Psoas muscle (tissue), 8 donors: ENCODE data around the gene VAV2. TPM values are rescaled to one million over a fixed set of nuclear protein-coding genes. Genes with fewer than 3 reads are reported as not detected.

ENCODE experiments used
- ATAC-seq, 4 donors: fragments of 200-7000 bp; cut with Tn5 transposase; one replicate each; pipeline ENCODE4 v1.9.1; 2020; ENCODE audit warnings: moderate library complexity in 3 of 4, mild to moderate bottlenecking in 2 of 4
- DNase-seq, 2 donors: peaks; one replicate each; pipeline ENCODE4 v3.0.0-alpha.2; 2020
- H3K27ac ChIP-seq: fragments of 200-600 bp; one replicate; pipeline ENCODE4 v1.8.0; 2022
- H3K27me3 ChIP-seq, 3 donors: fragments of 200-600 bp in 1 of 3; one replicate each; pipeline versions ENCODE4 v1.6.1 to v1.8.0; 2013 to 2022; ENCODE audit warnings: low read length in 2 of 3, mild to moderate bottlenecking in 2 of 3, moderate library complexity in 1 of 3; ENCODE audit not compliant: insufficient read depth in 3 of 3
- H3K36me3 ChIP-seq, 2 donors: fragments of 200-600 bp in 1 of 2; one replicate each; pipeline versions ENCODE4 v1.6.1 to v1.8.0; 2013 to 2022; ENCODE audit warnings: low read depth in 1 of 2, mild to moderate bottlenecking in 1 of 2, moderate library complexity in 1 of 2; ENCODE audit not compliant: insufficient read depth in 1 of 2
- H3K4me1 ChIP-seq: fragments of 200-600 bp; one replicate; pipeline ENCODE4 v1.8.0; 2022
- H3K4me3 ChIP-seq: fragments of 200-600 bp; one replicate; pipeline ENCODE4 v1.8.0; 2022; ENCODE audit warnings: mild to moderate bottlenecking
- H3K9me3 ChIP-seq: fragments of 200-600 bp; one replicate; pipeline ENCODE4 v1.8.0; 2022
- CTCF ChIP-seq: fragments of 200-600 bp; IDR thresholded peaks from one replicate; pipeline ENCODE4 v1.8.0; 2022; ENCODE audit warnings: antibody characterized with exemption
- WGBS, 3 donors: extraction: QIAGEN DNeasy Blood & Tissue Kit; methylation state at CpG; one replicate each; pipeline versions ENCODE4 v1.1.6 to v1.1.7; 2013; 5-methylcytosine and 5-hydroxymethylcytosine counted together
- intact Hi-C, 2 donors: fragments of 100-400 bp; cut with DNase I; formaldehyde crosslinking; loops; one replicate each; pipeline versions ENCODE4 v1.11.0 to v1.14.2; 2022
- polyA plus RNA-seq, 3 donors: library from polyadenylated mRNA; stranded (reverse); fragments of 200-250 nt; gene quantifications; one replicate each; pipeline ENCODE4 v1.2.3, GENCODE V29; 2013
- total RNA-seq, 4 donors: library from RNA; stranded (reverse); fragmentation: NEBNext Ultra II Directional in 2 of 4; extraction: Animal tissue kit (Norgen Biotek cat#: 25700) in 2 of 4; gene quantifications; one replicate each; pipeline versions ENCODE4 v1.2.1 to v1.2.4, GENCODE V29; 2021 to 2023
- donor health status: healthy with polysubstance abuse.
- donor health status: DM: no; HTN: no; CAD: no; lungs with moderate emphysema.
- donor health status: Bipolar disorder and iron deficiency.
- donor health status: healthy.
- donor health status: DM: yes; HTN: yes; CAD: no.
- donor health status: DM: no; HTN: no; CAD: no.
- donor health status: DM: no; HTN: no; CAD: no.
- donor health status: DM: yes; HTN: yes; CAD: no.

The VAV2 gene
- total and polyA plus RNA-seq, 7 donors: 0.70 to 2.9 (median 1.4) TPM

DNA sequence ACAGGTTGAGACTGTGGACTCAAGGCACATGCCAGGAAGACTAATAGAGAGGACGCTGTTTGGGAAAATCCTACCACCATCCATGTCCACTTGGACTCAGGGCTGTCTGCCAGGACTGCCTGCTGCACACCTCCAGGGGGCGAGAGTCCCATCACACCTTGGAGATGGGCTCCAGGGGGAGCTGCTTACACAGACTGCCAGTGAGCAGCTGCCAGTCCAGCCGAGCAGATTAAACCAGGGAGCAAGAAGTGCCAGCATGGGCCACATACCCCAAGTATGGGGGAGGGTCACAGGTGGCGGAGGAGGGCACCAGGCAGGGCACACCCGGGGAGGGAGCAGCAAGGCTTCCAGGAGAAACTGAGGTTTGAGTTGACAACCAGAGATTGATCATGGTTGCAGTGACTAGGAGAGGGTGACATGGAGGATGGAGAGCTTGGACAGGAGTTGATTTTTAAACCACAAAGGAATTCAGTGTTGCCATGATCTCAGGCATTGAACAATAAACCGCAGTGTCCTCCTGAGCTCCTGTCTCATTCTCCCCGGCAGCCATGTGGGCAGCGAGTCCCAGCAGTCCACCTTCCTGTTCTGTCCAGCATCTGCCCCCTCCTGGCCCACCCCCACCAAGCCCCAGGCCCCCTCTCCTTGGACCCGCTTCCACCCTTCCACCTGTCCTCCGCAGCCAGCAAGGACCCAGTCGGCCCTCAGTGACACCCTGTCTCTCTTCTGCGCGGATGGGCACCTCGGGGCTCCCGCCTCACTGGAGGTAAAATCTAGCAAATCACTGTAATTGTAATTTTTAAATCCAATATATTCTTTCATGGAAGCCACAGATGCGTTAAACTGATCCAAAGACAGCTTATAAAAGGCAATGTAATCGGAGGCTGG, 3.1 kb upstream of the VAV2 start:
- TF ChIP-seq CTCF: no peak
- intact Hi-C loops: loop anchor here in 1 of 2 donors (2.0 kb wide), 1 partner anchor 202 kb away; no protein-coding TSS in a partner anchor

DNA sequence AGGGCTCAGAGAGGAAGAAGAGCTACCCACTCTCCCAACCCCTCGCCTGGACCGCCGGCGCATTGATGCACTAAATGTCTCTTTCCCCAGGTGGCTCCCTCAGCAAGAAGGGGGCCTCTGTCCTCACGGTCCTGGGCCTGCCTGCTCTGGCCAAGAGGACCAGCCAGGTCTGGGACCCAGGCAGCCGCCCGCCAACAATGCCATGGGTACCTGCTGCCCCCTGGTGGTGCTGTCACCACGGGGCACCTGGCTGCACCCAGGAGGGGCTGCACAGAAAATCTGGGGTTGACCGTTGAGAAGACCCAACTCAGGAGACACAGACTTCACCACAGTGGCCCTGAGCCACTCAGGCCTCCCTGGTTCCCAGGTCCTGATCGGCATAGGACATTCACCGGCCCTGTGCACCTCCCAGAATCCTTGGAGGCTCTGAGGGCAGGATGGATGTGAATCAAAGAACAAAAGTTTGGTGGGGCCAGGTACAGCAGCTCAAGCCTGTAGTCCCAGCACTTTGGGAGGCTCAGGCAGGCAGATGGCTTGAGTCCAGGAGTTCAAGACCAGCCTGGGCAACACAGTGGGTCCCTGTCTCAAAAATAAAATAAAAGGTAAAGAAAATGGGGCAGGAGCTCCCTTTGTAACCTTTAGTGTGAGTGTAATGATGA, 2.4 kb upstream of the VAV2 start:
- H3K27me3 ChIP-seq: peaks cover 0 to 65% (median 4%) of the 10 kb centered on the region in 3 donors
- H3K4me1 ChIP-seq: peaks cover 4% of the 10 kb centered on the region
- WGBS, 3 donors: 4 to 8% (median 8%) methylated on average over 11 of the region's 11 CpGs
- intact Hi-C loops: loop anchor here (1.0 to 5.0 kb wide), 3 partner anchors 108 to 202 kb away; no protein-coding TSS in a partner anchor
- no peaks in the 10 kb centered on the region for H3K9me3 ChIP-seq
- no peak overlapping the region for H3K27ac ChIP-seq
- peak; percentile 78 to 84 for DNase-seq
- peak; percentile 98 for TF ChIP-seq CTCF
- no peaks in the 10 kb centered on the region for H3K36me3 ChIP-seq
- ATAC-seq: peak; percentile 62 to 79 (median 76)
- H3K4me3 ChIP-seq: no peak overlapping the region

More for the DNA sequence above, 3.1 kb upstream of the VAV2 start:
- H3K27me3 ChIP-seq: peaks cover 0 to 57% (median 2%) of the 10 kb centered on the region in 3 donors
- no peak overlapping the region for H3K27ac ChIP-seq
- H3K4me3 ChIP-seq: no peak overlapping the region
- 50 to 59% (median 52%) methylated on average over 17 of the region's 17 CpGs for WGBS, 3 donors
- no peak for ATAC-seq
- H3K9me3 ChIP-seq: no peaks in the 10 kb centered on the region
- H3K36me3 ChIP-seq: no peaks in the 10 kb centered on the region
- peaks cover 4% of the 10 kb centered on the region for H3K4me1 ChIP-seq
- peak in 1 of 2 donors; percentile 37 for DNase-seq

DNA sequence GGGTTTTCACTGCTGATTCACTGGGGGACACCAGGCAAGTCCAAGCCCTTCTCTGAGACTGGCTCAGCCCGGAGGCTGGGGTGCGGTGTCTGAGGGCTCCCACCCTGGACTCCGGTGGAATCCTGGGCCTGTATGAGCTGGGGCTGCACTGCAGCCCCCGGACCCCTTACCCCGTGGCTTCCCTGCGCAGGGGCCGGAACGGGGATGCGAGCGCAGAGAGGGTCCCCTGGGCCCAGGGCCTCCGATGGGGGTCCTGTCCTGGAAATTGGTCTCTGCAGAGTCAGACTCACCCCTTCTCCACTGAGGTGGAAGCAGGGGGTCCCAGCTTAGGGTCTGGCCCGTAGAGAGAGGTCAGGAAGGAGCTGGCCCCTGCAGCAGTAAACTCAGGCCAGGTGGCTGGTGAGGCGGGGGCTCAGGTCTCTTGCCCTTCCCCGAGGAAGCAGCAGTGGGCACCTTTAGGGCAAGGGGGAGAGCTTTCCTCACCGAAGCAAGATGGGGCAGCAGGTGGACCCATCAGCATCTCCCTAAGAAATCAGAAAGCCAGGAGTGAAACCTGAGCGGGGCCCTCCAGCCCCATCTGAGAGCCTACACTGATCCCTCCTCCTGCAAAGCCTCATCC, 1.6 kb upstream of the VAV2 start:
- Histone ChIP-seq H3K27me3 (peaks cover 0 to 65% (median 4%) of the 10 kb centered on the region in 3 donors), H3K4me3 (peak overlapping the region; percentile 64), H3K4me1 (peaks cover 4% of the 10 kb centered on the region), H3K9me3 (no peaks in the 10 kb centered on the region), H3K36me3 (no peaks in the 10 kb centered on the region), H3K27ac (peak overlapping the region; percentile 63)
- 34 to 45% (median 34%) methylated on average over 16 of the region's 16 CpGs for WGBS, 3 donors
- TF ChIP-seq CTCF: no peak
- DNase-seq (no peak), ATAC-seq (no peak)
- intact Hi-C loops: loop anchor here (1.0 to 5.0 kb wide), 3 partner anchors 109 to 201 kb away; no protein-coding TSS in a partner anchor

GRCh38 chr9:133992780-133993634, 883 bp upstream of the VAV2 start:
- Histone ChIP-seq H3K9me3 (no peaks in the 10 kb centered on the region), H3K27ac (peak overlapping the region; percentile 63), H3K4me3 (peak overlapping the region; percentile 64), H3K4me1 (peaks cover 4% of the 10 kb centered on the region), H3K27me3 (peaks cover 0 to 65% (median 6%) of the 10 kb centered on the region in 3 donors), H3K36me3 (no peaks in the 10 kb centered on the region)
- ATAC-seq (peak; percentile 52 to 83 (median 74)), DNase-seq (peak; percentile 88 to 89)
- 0 to 3% (median 1%) methylated on average over 51 to 74 of the region's 74 CpGs for WGBS, 3 donors
- intact Hi-C loops: loop anchor here in 1 of 2 donors (5.0 kb wide), 1 partner anchor 109 kb away; no protein-coding TSS in a partner anchor
- TF ChIP-seq CTCF: peak; percentile 11
